Lower lobe of right lung (tissue), 2 donors: ENCODE measurements around the gene ZPBP2. TPM values are rescaled to one million over a fixed set of nuclear protein-coding genes. Genes with fewer than 3 reads are reported as not detected.

Experiments
- ATAC-seq, 2 donors: fragments of 200-7000 bp; cut with Tn5 transposase; one replicate each; pipeline ENCODE4 v1.9.1; 2020 to 2022; ENCODE audit warnings: mild to moderate bottlenecking in 2 of 2, moderate library complexity in 2 of 2
- DNase-seq: peaks from one replicate; pipeline ENCODE4 v3.0.0-alpha.2; 2020
- H3K27ac ChIP-seq: fragments of 200-600 bp; one replicate; pipeline ENCODE4 v1.8.0; 2022
- H3K27me3 ChIP-seq: fragments of 200-600 bp; one replicate; pipeline ENCODE4 v1.8.0; 2022; ENCODE audit warnings: low read depth
- H3K36me3 ChIP-seq: fragments of 200-600 bp; one replicate; pipeline ENCODE4 v1.8.0; 2022; ENCODE audit warnings: mild to moderate bottlenecking
- H3K4me1 ChIP-seq: fragments of 200-600 bp; one replicate; pipeline ENCODE4 v1.8.0; 2022
- H3K4me3 ChIP-seq: fragments of 200-600 bp; one replicate; pipeline ENCODE4 v1.8.0; 2022; ENCODE audit warnings: mild to moderate bottlenecking
- H3K9me3 ChIP-seq: fragments of 200-600 bp; one replicate; pipeline ENCODE4 v1.8.0; 2022
- intact Hi-C: fragments of 100-400 bp; cut with DNase I; formaldehyde crosslinking; loops from one replicate; pipeline ENCODE4 v1.11.0; 2022
- total RNA-seq: library from RNA; stranded (reverse); fragmentation: NEBNext Ultra II Directional; extraction: Animal tissue kit (Norgen Biotek cat#: 25700); gene quantifications from one replicate; pipeline ENCODE4 v1.2.1, GENCODE V29; 2021
- TF ChIP-seq, protein P1 (sequence below): fragments of 200-600 bp; IDR thresholded peaks from one replicate; pipeline ENCODE4 v1.8.0; 2022; ENCODE audit warnings: antibody characterized with exemption, mild to moderate bottlenecking
- donor health status: DM: no; HTN: yes; CAD: no; lungs with severe emphysema.

Gene ZPBP2
- total RNA-seq, 1 donor from 2014 or later: not detected

DNA sequence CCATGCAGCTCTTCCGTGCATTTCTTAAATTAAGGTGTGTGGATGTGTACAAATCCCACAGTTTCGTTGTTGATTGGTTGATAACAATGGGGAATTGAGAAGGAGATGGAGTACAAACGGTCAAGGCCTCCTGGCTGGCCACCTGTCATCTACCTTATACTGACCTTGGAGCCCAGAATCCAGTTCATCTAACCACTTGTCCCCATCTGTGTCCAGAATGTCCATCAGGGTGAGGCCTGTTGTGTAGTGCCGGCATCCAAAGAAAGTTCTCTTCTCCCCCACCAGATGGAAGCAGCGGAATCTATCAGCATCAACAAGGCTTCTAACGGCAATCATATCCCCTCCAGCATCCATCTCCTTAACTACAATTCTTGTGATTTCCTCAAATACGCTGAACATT is 48.9 kb downstream of the ZPBP2 start:
- H3K27me3 ChIP-seq: no peaks in the 10 kb centered on the region
- intact Hi-C loops: no loop called here
- TF ChIP-seq, protein P1, sequence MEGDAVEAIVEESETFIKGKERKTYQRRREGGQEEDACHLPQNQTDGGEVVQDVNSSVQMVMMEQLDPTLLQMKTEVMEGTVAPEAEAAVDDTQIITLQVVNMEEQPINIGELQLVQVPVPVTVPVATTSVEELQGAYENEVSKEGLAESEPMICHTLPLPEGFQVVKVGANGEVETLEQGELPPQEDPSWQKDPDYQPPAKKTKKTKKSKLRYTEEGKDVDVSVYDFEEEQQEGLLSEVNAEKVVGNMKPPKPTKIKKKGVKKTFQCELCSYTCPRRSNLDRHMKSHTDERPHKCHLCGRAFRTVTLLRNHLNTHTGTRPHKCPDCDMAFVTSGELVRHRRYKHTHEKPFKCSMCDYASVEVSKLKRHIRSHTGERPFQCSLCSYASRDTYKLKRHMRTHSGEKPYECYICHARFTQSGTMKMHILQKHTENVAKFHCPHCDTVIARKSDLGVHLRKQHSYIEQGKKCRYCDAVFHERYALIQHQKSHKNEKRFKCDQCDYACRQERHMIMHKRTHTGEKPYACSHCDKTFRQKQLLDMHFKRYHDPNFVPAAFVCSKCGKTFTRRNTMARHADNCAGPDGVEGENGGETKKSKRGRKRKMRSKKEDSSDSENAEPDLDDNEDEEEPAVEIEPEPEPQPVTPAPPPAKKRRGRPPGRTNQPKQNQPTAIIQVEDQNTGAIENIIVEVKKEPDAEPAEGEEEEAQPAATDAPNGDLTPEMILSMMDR: no peak
- H3K9me3 ChIP-seq: no peaks in the 10 kb centered on the region
- ATAC-seq (no peak), DNase-seq (no peak)
- H3K4me3 ChIP-seq: no peak overlapping the region
- peaks cover 27% of the 10 kb centered on the region for H3K36me3 ChIP-seq
- H3K4me1 ChIP-seq: no peaks in the 10 kb centered on the region
- H3K27ac ChIP-seq: no peak overlapping the region

DNA sequence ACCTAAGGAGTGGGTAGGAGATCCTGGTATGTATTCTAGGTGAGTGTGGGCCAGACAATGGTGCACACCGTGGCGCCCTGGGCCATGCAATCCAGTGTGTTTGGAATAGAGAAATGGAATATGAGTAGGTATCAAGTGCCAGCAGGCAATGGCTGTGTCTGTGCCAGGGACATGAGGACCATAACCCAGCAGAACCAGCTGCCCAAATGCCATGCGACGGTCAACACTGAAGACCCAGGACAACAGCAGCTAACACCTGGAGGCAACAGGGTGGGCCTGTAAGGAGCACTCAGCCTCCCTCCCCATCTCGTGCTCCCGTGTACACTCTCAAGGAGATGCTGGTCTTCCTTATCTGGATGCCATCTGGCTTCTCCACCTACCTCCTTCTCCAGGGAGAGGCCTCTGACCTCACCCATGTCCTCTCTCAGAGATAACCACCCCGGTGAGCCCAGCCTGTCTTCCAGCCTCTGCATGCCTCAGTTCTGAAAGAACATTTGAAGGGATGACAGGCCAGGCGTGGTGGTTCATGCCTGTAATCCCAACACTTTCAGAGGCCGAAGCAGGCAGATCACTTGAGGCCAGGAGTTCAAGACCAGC is 51.2 kb downstream of the ZPBP2 start:
- H3K36me3 ChIP-seq: peaks cover 50% of the 10 kb centered on the region
- no peak for DNase-seq
- H3K27me3 ChIP-seq: no peaks in the 10 kb centered on the region
- intact Hi-C loops: no loop called here
- no peaks in the 10 kb centered on the region for H3K9me3 ChIP-seq
- H3K27ac ChIP-seq: no peak overlapping the region
- H3K4me1 ChIP-seq: peaks cover 4% of the 10 kb centered on the region
- no peak for ATAC-seq
- TF ChIP-seq, protein P1: no peak
- H3K4me3 ChIP-seq: no peak overlapping the region

GRCh38 chr17:39920218-39921210 is 52.5 kb downstream of the ZPBP2 start:
- H3K27me3 ChIP-seq: no peaks in the 10 kb centered on the region
- no peak overlapping the region for H3K4me3 ChIP-seq
- no peaks in the 10 kb centered on the region for H3K9me3 ChIP-seq
- peaks cover 18% of the 10 kb centered on the region for H3K4me1 ChIP-seq
- H3K27ac ChIP-seq: no peak overlapping the region
- TF ChIP-seq, protein P1: no peak
- DNase-seq (no peak), ATAC-seq (no peak)
- peaks cover 50% of the 10 kb centered on the region for H3K36me3 ChIP-seq
- intact Hi-C loops: no loop called here

DNA sequence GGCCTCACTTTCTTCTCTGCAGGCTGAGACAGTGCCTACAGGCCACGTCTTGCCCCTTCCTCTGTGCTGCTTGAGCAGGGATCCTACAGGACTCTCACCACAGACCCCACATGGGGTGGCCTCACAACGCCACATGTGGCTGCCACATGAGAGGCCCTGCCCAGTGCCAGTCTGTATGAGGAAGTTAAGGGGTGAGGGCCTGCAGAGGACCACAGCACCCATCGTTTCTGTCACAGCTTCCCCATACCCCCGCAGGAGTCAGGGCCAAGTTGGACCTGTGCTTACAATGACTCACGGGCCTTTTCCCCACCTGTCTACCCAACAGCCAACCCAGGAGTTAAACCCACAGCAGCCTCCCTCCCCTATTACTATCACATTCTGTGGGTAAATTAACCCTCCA is 53.3 kb downstream of the ZPBP2 start:
- intact Hi-C loops: no loop called here

GRCh38 chr17:39922006-39922405 is 54.0 kb downstream of the ZPBP2 start:
- Histone ChIP-seq H3K27me3 (no peaks in the 10 kb centered on the region), H3K4me1 (peaks cover 31% of the 10 kb centered on the region), H3K9me3 (no peaks in the 10 kb centered on the region), H3K36me3 (peaks cover 50% of the 10 kb centered on the region), H3K4me3 (no peak overlapping the region), H3K27ac (no peak overlapping the region)
- TF ChIP-seq, protein P1: no peak
- intact Hi-C loops: no loop called here
- DNase-seq (no peak), ATAC-seq (no peak)

More for the DNA sequence above, 53.3 kb downstream of the ZPBP2 start:
- Histone ChIP-seq H3K27ac (no peak overlapping the region), H3K4me1 (peaks cover 26% of the 10 kb centered on the region), H3K9me3 (no peaks in the 10 kb centered on the region), H3K4me3 (no peak overlapping the region), H3K36me3 (peaks cover 50% of the 10 kb centered on the region), H3K27me3 (no peaks in the 10 kb centered on the region)
- TF ChIP-seq, protein P1: no peak
- ATAC-seq: no peak
- DNase-seq: no peak
